MM.1S (cell line): ENCODE results near the gene CSGALNACT2.

ENCODE experiments used
- DNase-seq: peaks from one replicate; pipeline ENCODE4 v3.0.0-alpha.2; 2015
- H2AFZ ChIP-seq: fragments of 300-600 bp; sonication (generic); 2 replicates; pipeline ENCODE4 v1.6.0; 2016; ENCODE audit warnings: antibody characterized with exemption, low read length
- H3F3A ChIP-seq: fragments of 300-600 bp; sonication (generic); 2 replicates; pipeline ENCODE4 v1.6.1; 2016; ENCODE audit warnings: mild to moderate bottlenecking, antibody characterized with exemption, low read length, moderate library complexity, mixed read lengths; ENCODE audit not compliant: insufficient read depth
- H3K27ac ChIP-seq: fragments of 300-600 bp; sonication (generic); 2 replicates; pipeline ENCODE4 v1.5.1; 2016; ENCODE audit warnings: mild to moderate bottlenecking, low read length
- H3K27me3 ChIP-seq: fragments of 300-600 bp; sonication (generic); replicated peaks from 2 replicates; pipeline ENCODE4 v1.6.0; 2016; ENCODE audit warnings: low read length; ENCODE audit not compliant: insufficient read depth
- H3K36me3 ChIP-seq: fragments of 300-600 bp; sonication (generic); replicated peaks from 2 replicates; pipeline ENCODE4 v1.6.1; 2016; ENCODE audit warnings: mild to moderate bottlenecking, low read length, mixed read lengths; ENCODE audit not compliant: insufficient read depth
- H3K4me1 ChIP-seq: fragments of 300-600 bp; sonication (generic); 2 replicates; pipeline ENCODE4 v1.6.1; 2016; ENCODE audit warnings: low read length, mixed read lengths
- H3K4me2 ChIP-seq: fragments of 300-600 bp; sonication (generic); 2 replicates; pipeline ENCODE4 v1.6.0; 2016; ENCODE audit warnings: low read depth, low read length
- H3K4me3 ChIP-seq: fragments of 300-600 bp; sonication (generic); 2 replicates; pipeline ENCODE4 v1.5.1; 2016; ENCODE audit warnings: low read length, mixed read lengths
- H3K79me2 ChIP-seq: fragments of 300-600 bp; sonication (generic); 2 replicates; pipeline ENCODE4 v1.6.1; 2016; ENCODE audit warnings: mixed run types, low read length, mixed read lengths
- H3K9ac ChIP-seq: fragments of 300-600 bp; sonication (generic); 2 replicates; pipeline ENCODE4 v1.6.1; 2016; ENCODE audit warnings: low read length, mixed read lengths
- H3K9me2 ChIP-seq: fragments of 300-600 bp; sonication (generic); replicated peaks from 2 replicates; pipeline ENCODE4 v1.6.1; 2016; ENCODE audit warnings: mild to moderate bottlenecking, low read length, mixed read lengths; ENCODE audit not compliant: insufficient read depth
- H3K9me3 ChIP-seq: fragments of 300-600 bp; sonication (generic); replicated peaks from 2 replicates; pipeline ENCODE4 v1.6.1; 2016; ENCODE audit warnings: mild to moderate bottlenecking, low read length, mixed read lengths; ENCODE audit not compliant: insufficient read depth
- H4K20me1 ChIP-seq: fragments of 300-600 bp; sonication (generic); 2 replicates; pipeline ENCODE4 v1.6.1; 2016; ENCODE audit warnings: mild to moderate bottlenecking, low read length, moderate library complexity, mixed read lengths; ENCODE audit not compliant: insufficient read depth
- EZH2 ChIP-seq: fragments of 300-600 bp; sonication (generic); optimal IDR thresholded peaks from 2 replicates; pipeline ENCODE3; 2017; ENCODE audit warnings: low read depth, mild to moderate bottlenecking, antibody characterized with exemption, low read length, mixed read lengths
- EZH2phosphoT487 ChIP-seq: fragments of 300-600 bp; sonication (generic); IDR thresholded peaks from 2 replicates; pipeline ENCODE4 v1.6.1; 2018; ENCODE audit warnings: antibody characterized with exemption, low read length
- TF ChIP-seq, protein P1 (sequence below): fragments of 300-600 bp; sonication (generic); IDR thresholded peaks from 2 replicates; pipeline ENCODE4 v1.5.1; 2016; ENCODE audit warnings: antibody characterized with exemption, low read length, mixed read lengths

CSGALNACT2 gene

DNA sequence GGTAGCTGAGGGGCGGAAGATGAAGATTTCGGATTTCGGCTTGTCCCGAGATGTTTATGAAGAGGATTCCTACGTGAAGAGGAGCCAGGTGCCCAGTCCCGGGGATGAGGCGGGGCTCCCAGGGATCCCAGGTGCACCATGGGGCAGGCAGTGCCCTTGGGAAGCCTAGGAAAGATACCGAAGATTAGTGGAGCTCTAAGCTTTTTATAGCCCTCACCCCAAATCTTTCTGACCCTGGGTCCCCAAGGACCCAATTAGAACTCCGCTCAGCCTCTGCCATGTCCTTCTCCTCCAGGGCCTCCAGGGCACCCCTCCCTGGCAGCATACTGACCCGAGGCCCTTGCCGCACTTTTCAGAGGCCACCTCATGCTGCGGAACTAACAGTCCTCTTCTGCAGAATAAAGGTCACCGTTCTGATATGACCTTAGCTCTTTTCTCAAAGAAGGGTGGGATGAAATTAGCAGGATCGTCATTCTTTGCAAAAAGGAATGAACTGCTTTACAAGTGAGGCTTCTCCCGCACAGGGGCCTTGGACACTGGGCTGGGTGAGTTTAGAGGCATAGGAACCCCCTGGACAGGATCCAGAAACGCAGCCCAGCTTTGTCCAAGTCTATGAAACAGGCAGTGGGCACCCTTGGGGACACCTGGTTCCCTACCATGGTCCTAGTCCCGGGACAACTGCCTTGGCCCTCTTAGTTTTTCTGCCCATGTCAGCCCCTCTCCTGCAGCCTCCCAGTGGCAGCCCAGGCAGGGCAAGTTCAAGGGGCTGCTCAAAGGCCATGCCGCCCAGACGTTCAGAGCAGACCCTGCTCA lies 17.9 kb upstream of the CSGALNACT2 start:
- Histone ChIP-seq H3K27ac (no peak overlapping the region), H3K79me2 (no peaks in the 10 kb centered on the region), H3F3A (no peaks in the 10 kb centered on the region), H3K9me3 (no peaks in the 10 kb centered on the region), H2AFZ (no peak overlapping the region), H3K27me3 (no peaks in the 10 kb centered on the region), H3K4me2 (no peak overlapping the region), H3K36me3 (no peaks in the 10 kb centered on the region), H3K9me2 (no peaks in the 10 kb centered on the region), H3K4me1 (no peaks in the 10 kb centered on the region), H3K4me3 (no peak overlapping the region), H4K20me1 (no peaks in the 10 kb centered on the region), H3K9ac (no peak overlapping the region)
- TF ChIP-seq EZH2phosphoT487 (no peak), EZH2 (no peak)
- TF ChIP-seq, protein P1, sequence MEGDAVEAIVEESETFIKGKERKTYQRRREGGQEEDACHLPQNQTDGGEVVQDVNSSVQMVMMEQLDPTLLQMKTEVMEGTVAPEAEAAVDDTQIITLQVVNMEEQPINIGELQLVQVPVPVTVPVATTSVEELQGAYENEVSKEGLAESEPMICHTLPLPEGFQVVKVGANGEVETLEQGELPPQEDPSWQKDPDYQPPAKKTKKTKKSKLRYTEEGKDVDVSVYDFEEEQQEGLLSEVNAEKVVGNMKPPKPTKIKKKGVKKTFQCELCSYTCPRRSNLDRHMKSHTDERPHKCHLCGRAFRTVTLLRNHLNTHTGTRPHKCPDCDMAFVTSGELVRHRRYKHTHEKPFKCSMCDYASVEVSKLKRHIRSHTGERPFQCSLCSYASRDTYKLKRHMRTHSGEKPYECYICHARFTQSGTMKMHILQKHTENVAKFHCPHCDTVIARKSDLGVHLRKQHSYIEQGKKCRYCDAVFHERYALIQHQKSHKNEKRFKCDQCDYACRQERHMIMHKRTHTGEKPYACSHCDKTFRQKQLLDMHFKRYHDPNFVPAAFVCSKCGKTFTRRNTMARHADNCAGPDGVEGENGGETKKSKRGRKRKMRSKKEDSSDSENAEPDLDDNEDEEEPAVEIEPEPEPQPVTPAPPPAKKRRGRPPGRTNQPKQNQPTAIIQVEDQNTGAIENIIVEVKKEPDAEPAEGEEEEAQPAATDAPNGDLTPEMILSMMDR = no peak
- no peak for DNase-seq

DNA sequence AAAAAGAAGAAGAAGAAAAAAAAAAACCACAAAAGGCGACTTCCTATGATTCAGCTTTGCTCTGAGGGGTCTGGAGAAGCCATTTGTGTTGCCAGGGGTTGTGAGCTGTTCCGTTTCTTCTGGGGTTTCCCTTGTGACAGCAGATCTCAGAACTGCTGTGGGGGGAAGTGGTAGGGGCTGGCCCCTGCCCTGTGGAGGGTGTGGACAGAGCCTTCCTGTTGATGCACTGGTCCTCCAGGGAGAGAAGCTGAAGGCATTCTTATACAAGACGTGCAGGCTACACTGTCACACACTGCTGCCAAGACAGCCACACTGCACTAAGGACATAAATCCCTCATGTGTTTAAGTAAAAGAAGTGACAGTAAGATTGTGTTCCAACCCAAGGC lies 17.3 kb upstream of the CSGALNACT2 start:
- Histone ChIP-seq H3K27ac (no peak overlapping the region), H3K9me2 (no peaks in the 10 kb centered on the region), H3K9me3 (no peaks in the 10 kb centered on the region), H3K4me3 (no peak overlapping the region), H2AFZ (no peak overlapping the region), H3K36me3 (no peaks in the 10 kb centered on the region), H3K4me2 (no peak overlapping the region), H3K27me3 (no peaks in the 10 kb centered on the region), H4K20me1 (no peaks in the 10 kb centered on the region), H3K79me2 (no peaks in the 10 kb centered on the region), H3F3A (no peaks in the 10 kb centered on the region), H3K4me1 (no peaks in the 10 kb centered on the region), H3K9ac (no peak overlapping the region)
- no peak for TF ChIP-seq EZH2phosphoT487
- TF ChIP-seq, protein P1 = no peak
- TF ChIP-seq EZH2 = no peak
- DNase-seq = no peak

DNA sequence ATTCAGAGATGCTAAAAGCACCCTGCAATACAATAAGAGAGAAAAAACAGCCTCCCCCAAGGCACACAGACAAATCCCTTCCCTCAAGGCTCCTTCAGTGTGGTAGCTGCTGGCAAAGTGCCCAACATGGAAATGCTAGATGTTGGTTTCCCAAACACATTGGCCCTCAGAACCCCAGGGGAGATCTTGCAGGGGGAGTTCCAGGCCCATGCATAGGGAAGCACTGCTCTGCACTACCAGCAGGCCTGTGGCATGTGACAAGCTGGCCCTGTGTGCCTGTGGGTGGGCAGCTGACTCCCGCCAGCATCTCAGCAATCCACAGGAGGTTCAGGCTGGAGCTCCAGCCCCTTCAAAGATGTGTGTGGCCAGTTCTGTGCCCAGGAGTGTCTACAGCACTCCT lies 16.8 kb upstream of the CSGALNACT2 start:
- H3K9me3 ChIP-seq = no peaks in the 10 kb centered on the region
- no peaks in the 10 kb centered on the region for H3K79me2 ChIP-seq
- H3K9ac ChIP-seq = no peak overlapping the region
- no peak overlapping the region for H3K4me2 ChIP-seq
- H3K27me3 ChIP-seq = no peaks in the 10 kb centered on the region
- no peak overlapping the region for H3K4me3 ChIP-seq
- no peaks in the 10 kb centered on the region for H3K4me1 ChIP-seq
- no peaks in the 10 kb centered on the region for H3F3A ChIP-seq
- no peak overlapping the region for H3K27ac ChIP-seq
- no peaks in the 10 kb centered on the region for H3K9me2 ChIP-seq
- H4K20me1 ChIP-seq = no peaks in the 10 kb centered on the region
- no peak for DNase-seq
- no peak overlapping the region for H2AFZ ChIP-seq
- TF ChIP-seq EZH2phosphoT487 = no peak
- TF ChIP-seq EZH2 = no peak
- TF ChIP-seq, protein P1 = no peak
- no peaks in the 10 kb centered on the region for H3K36me3 ChIP-seq
